ENCODE data around the gene SND1.

- TF ChIP-seq CTCF (conservative IDR thresholded peaks at IDR 0.05 in 1 of 2, IDR thresholded peaks at IDR 0.05 in 1 of 2; ENCODE audit: extremely low read depth in 1 of 2, insufficient read depth in 1 of 2, low read depth in 1 of 2, low read length in 2 of 2): no peak
- no peak for TF ChIP-seq EZH2 (IDR thresholded peaks at IDR 0.05; ENCODE audit: borderline replicate concordance, low read length)
Observed at GRCh38 chr7:128008141-128008540, 356.1 kb downstream of the SND1 start.

Measured in mammary epithelial cell (primary cell).